VCaP (cell line): ENCODE data around the gene LGI1.

Source experiments
- H3K27ac ChIP-seq: fragments of 450-650 bp; 2 replicates; pipeline ENCODE4 v1.5.1; 2017
- CTCF ChIP-seq: fragments of 450-650 bp; conservative IDR thresholded peaks from 2 replicates; pipeline ENCODE4 v1.5.1; 2017; ENCODE audit warnings: mild to moderate bottlenecking, moderate library complexity

Gene LGI1

GRCh38 chr10:93719901-93720300 is 37.8 kb upstream of the LGI1 start:
- no peak for TF ChIP-seq CTCF
- H3K27ac ChIP-seq: no peak overlapping the region

GRCh38 chr10:93722550-93722949 is 35.2 kb upstream of the LGI1 start:
- no peak for TF ChIP-seq CTCF
- no peak overlapping the region for H3K27ac ChIP-seq

GRCh38 chr10:93723153-93723552 is 34.6 kb upstream of the LGI1 start:
- no peak overlapping the region for H3K27ac ChIP-seq
- no peak for TF ChIP-seq CTCF

GRCh38 chr10:93726024-93726423 is 31.7 kb upstream of the LGI1 start:
- no peak overlapping the region for H3K27ac ChIP-seq
- TF ChIP-seq CTCF: no peak

- TF ChIP-seq CTCF: no peak
- no peak overlapping the region for H3K27ac ChIP-seq
Measured at GRCh38 chr10:93741367-93741766, 16.4 kb upstream of the LGI1 start.

- TF ChIP-seq CTCF: no peak
- no peak overlapping the region for H3K27ac ChIP-seq
Measured at GRCh38 chr10:93742633-93743349, 14.9 kb upstream of the LGI1 start.

GRCh38 chr10:93745408-93746065 is 12.2 kb upstream of the LGI1 start:
- TF ChIP-seq CTCF: peak; percentile 76

More at GRCh38 chr10:93745408-93746065, 12.2 kb upstream of the LGI1 start:
- peak overlapping the region; percentile 86 for H3K27ac ChIP-seq
